Peyer's patch (tissue), 4 donors: ENCODE data around the gene HACD2. TPM values are rescaled to one million over a fixed set of nuclear protein-coding genes. Genes with fewer than 3 reads are reported as not detected.

Source experiments
- DNase-seq, 3 donors: peaks; one replicate each; pipeline ENCODE4 v3.0.0-alpha.2; 2017 to 2019
- H3K27ac ChIP-seq, 4 donors: fragments of 200-600 bp; sonication (generic); one replicate each; pipeline ENCODE4 v1.5.1; 2016 to 2019
- H3K27me3 ChIP-seq, 2 donors: fragments of 200-600 bp; sonication (generic); one replicate each; pipeline ENCODE4 v1.5.1; 2019
- H3K36me3 ChIP-seq, 3 donors: fragments of 200-600 bp; sonication (generic); one replicate each; pipeline ENCODE4 v1.5.1; 2016 to 2019
- H3K4me1 ChIP-seq, 4 donors: fragments of 200-600 bp; sonication (generic); one replicate each; pipeline ENCODE4 v1.5.1; 2016 to 2019
- H3K4me3 ChIP-seq, 4 donors: fragments of 200-600 bp; sonication (generic); 1 replicate in 3 of 4; 2 replicates in 1 of 4; pipeline ENCODE4 v1.5.1; 2016 to 2019; ENCODE audit warnings: mild to moderate bottlenecking in 1 of 4
- H3K9me3 ChIP-seq, 4 donors: fragments of 200-600 bp; sonication (generic); one replicate each; pipeline ENCODE4 v1.5.1; 2016 to 2019; ENCODE audit warnings: mild to moderate bottlenecking in 1 of 4
- CTCF ChIP-seq, 6 experiments: fragments of 450-650 bp in 4 of 6; fragments of 200-600 bp in 2 of 6; sonication (generic) in 1 of 6; IDR thresholded peaks; one replicate each; pipeline ENCODE4 v1.5.1; 2017 to 2019; ENCODE audit warnings: antibody characterized with exemption in 6 of 6, mild to moderate bottlenecking in 3 of 6, moderate library complexity in 1 of 6
- POLR2A ChIP-seq, 2 donors: fragments of 450-650 bp; IDR thresholded peaks; one replicate each; pipeline ENCODE4 v1.5.1; 2017; ENCODE audit warnings: antibody characterized with exemption in 2 of 2, mild to moderate bottlenecking in 2 of 2, moderate library complexity in 2 of 2
- total RNA-seq, 4 donors: library from RNA; depleted of rRNA; stranded (reverse); fragments of >200 nt; gene quantifications; one replicate each; pipeline ENCODE4 v1.1.0, GENCODE V29; 2016

The HACD2 gene
- total RNA-seq, 4 donors from 2014 or later: 19.8 to 53.6 (median 27.6) TPM

- peaks cover 0 to 6% of the 10 kb centered on the region in 2 donors for H3K27me3 ChIP-seq
- TF ChIP-seq POLR2A (IDR thresholded peaks at IDR 0.05) (no peak), CTCF (IDR thresholded peaks at IDR 0.05) (no peak)
- H3K9me3 ChIP-seq: no peaks in the 10 kb centered on the region
- H3K27ac ChIP-seq: peak overlapping the region in 1 of 4 donors; percentile 31
- no peaks in the 10 kb centered on the region for H3K36me3 ChIP-seq
- peaks cover 0 to 15% (median 7%) of the 10 kb centered on the region in 4 donors for H3K4me1 ChIP-seq
- DNase-seq: no peak
- H3K4me3 ChIP-seq: peak overlapping the region in 1 of 4 donors; percentile 64
Observed at GRCh38 chr3:123444744-123445143, 140.1 kb downstream of the HACD2 start.

GRCh38 chr3:123444023-123444422 is 140.8 kb downstream of the HACD2 start:
- Histone ChIP-seq H3K4me3 (peak overlapping the region in 1 of 4 donors; percentile 12), H3K9me3 (no peaks in the 10 kb centered on the region), H3K27ac (peak overlapping the region in 1 of 4 donors; percentile 31), H3K27me3 (peaks cover 0 to 2% of the 10 kb centered on the region in 2 donors), H3K36me3 (no peaks in the 10 kb centered on the region), H3K4me1 (peaks cover 0 to 10% (median 5%) of the 10 kb centered on the region in 4 donors)
- DNase-seq: no peak
- no peak for TF ChIP-seq CTCF (IDR thresholded peaks at IDR 0.05)
- TF ChIP-seq POLR2A (IDR thresholded peaks at IDR 0.05): no peak

GRCh38 chr3:123442908-123443307 is 141.9 kb downstream of the HACD2 start:
- no peak for DNase-seq
- Histone ChIP-seq H3K27ac (no peak overlapping the region), H3K9me3 (no peaks in the 10 kb centered on the region), H3K27me3 (no peaks in the 10 kb centered on the region), H3K4me3 (no peak overlapping the region), H3K4me1 (no peaks in the 10 kb centered on the region), H3K36me3 (no peaks in the 10 kb centered on the region)
- TF ChIP-seq CTCF (IDR thresholded peaks at IDR 0.05) (no peak), POLR2A (IDR thresholded peaks at IDR 0.05) (no peak)

GRCh38 chr3:123442125-123442524 is 142.7 kb downstream of the HACD2 start:
- H3K9me3 ChIP-seq: no peaks in the 10 kb centered on the region
- H3K27ac ChIP-seq: no peak overlapping the region
- no peaks in the 10 kb centered on the region for H3K36me3 ChIP-seq
- H3K4me1 ChIP-seq: no peaks in the 10 kb centered on the region
- TF ChIP-seq CTCF (IDR thresholded peaks at IDR 0.05) (no peak), POLR2A (IDR thresholded peaks at IDR 0.05) (no peak)
- no peak overlapping the region for H3K4me3 ChIP-seq
- DNase-seq: no peak
- no peaks in the 10 kb centered on the region for H3K27me3 ChIP-seq

Other genes with a start within 250 kb of the HACD2 start
- gene ADCY5, start 136.0 kb downstream of the HACD2 start, total RNA-seq: 10 to 100 TPM in 2 of 4 donors, 1 to 10 TPM in 2; 3.5 to 44.6 (median 14.5) TPM